GM21367 (cell line): ENCODE measurements around the gene AKR1E2.

ENCODE experiments used
- ATAC-seq: cut with Tn5 transposase; IDR thresholded peaks from one replicate; pipeline ENCODE4 v1.9.1; 2021; ENCODE audit not compliant: unreplicated experiment

AKR1E2 gene

GRCh38 chr10:4889959-4890358 is 64.0 kb downstream of the AKR1E2 start:
- no peak for ATAC-seq

- no peak for ATAC-seq
These were observed 66.7 kb downstream of the AKR1E2 start for GRCh38 chr10:4892681-4893080.

- no peak for ATAC-seq
These were observed 68.3 kb downstream of the AKR1E2 start for GRCh38 chr10:4894335-4894734.
